ENCODE data around the gene MYH10.

MYH10 gene

GRCh38 chr17:8631554-8631877, 991 bp upstream of the MYH10 start (continued):
- TF ChIP-seq EGR2 (tag by site-specific recombination; IDR thresholded peaks at IDR 0.05; ENCODE audit: low read depth): no peak
- TF ChIP-seq ZNF837 (tag by site-specific recombination; IDR thresholded peaks at IDR 0.05): no peak
- TF ChIP-seq SP3 (tag by site-specific recombination; IDR thresholded peaks at IDR 0.05): no peak
- TF ChIP-seq ZNF843 (tag by site-specific recombination; IDR thresholded peaks at IDR 0.05): no peak
- TF ChIP-seq ZNF266 (tag by site-specific recombination; IDR thresholded peaks at IDR 0.05; ENCODE audit: low read depth): no peak
- TF ChIP-seq KLF1 (tag by site-specific recombination; IDR thresholded peaks at IDR 0.05): no peak
- TF ChIP-seq ZBTB48 (tag by site-specific recombination; IDR thresholded peaks at IDR 0.05): no peak; the same call in 1 of the 2 replicates
- TF ChIP-seq TSHZ1 (tag by site-specific recombination; IDR thresholded peaks at IDR 0.05; ENCODE audit: borderline replicate concordance): no peak
- no peak for TF ChIP-seq ZNF280D (tag by site-specific recombination; IDR thresholded peaks at IDR 0.05)
- TF ChIP-seq ZNF391 (tag by site-specific recombination; IDR thresholded peaks at IDR 0.05; ENCODE audit: borderline replicate concordance, low read depth): no peak
- no peak for TF ChIP-seq ZNF549 (tag by site-specific recombination; IDR thresholded peaks at IDR 0.05)
- TF ChIP-seq ZBTB21 (tag by site-specific recombination; IDR thresholded peaks at IDR 0.05): no peak
- TF ChIP-seq ZNF24 (tag by site-specific recombination; IDR thresholded peaks at IDR 0.05): peak; percentile 100
- TF ChIP-seq KLF17 (tag by site-specific recombination; IDR thresholded peaks at IDR 0.05): 0 out of 2 replicates have a peak, but pooled peaks have one; percentile 11
- no peak for TF ChIP-seq ZNF777 (tag by site-specific recombination; IDR thresholded peaks at IDR 0.05; ENCODE audit: borderline replicate concordance)
- TF ChIP-seq ZNF184 (tag by site-specific recombination; IDR thresholded peaks at IDR 0.05): no peak
- TF ChIP-seq ZNF133 (tag by site-specific recombination; IDR thresholded peaks at IDR 0.05): no peak
- no peak for TF ChIP-seq ZNF211 (tag by site-specific recombination; IDR thresholded peaks at IDR 0.05; ENCODE audit: low read depth)
- TF ChIP-seq BCL11B (tag by site-specific recombination; IDR thresholded peaks at IDR 0.05; ENCODE audit: low read depth): no peak
- TF ChIP-seq RBAK (tag by site-specific recombination; IDR thresholded peaks at IDR 0.05): no peak
- TF ChIP-seq ZFHX2 (tag by site-specific recombination; conservative IDR thresholded peaks at IDR 0.05): no peak
- no peak for TF ChIP-seq GLIS2 (tag by site-specific recombination; IDR thresholded peaks at IDR 0.05)
- TF ChIP-seq ZNF785 (tag by site-specific recombination; IDR thresholded peaks at IDR 0.05): no peak
- no peak for TF ChIP-seq ZNF585B (tag by site-specific recombination; IDR thresholded peaks at IDR 0.05)
- no peak; the same call in 1 of the 2 replicates for TF ChIP-seq ZNF501 (tag by site-specific recombination; IDR thresholded peaks at IDR 0.05)
- TF ChIP-seq ZNF48 (tag by site-specific recombination; IDR thresholded peaks at IDR 0.05): no peak
- no peak for TF ChIP-seq ZNF274 (IDR thresholded peaks at IDR 0.05; ENCODE audit: low read length)
- no peak for TF ChIP-seq ZNF274 (tag by site-specific recombination; IDR thresholded peaks at IDR 0.05; ENCODE audit: borderline replicate concordance)
- no peak for TF ChIP-seq ZNF311 (tag by site-specific recombination; IDR thresholded peaks at IDR 0.05; ENCODE audit: borderline replicate concordance)
- no peak for TF ChIP-seq ZNF621 (tag by site-specific recombination; IDR thresholded peaks at IDR 0.05)
- TF ChIP-seq OSR2 (tag by site-specific recombination; IDR thresholded peaks at IDR 0.05): no peak
- TF ChIP-seq ZNF530 (tag by site-specific recombination; IDR thresholded peaks at IDR 0.05; ENCODE audit: low read depth): no peak
- no peak for TF ChIP-seq ZNF148 (tag by site-specific recombination; IDR thresholded peaks at IDR 0.05; ENCODE audit: borderline replicate concordance)
- no peak for TF ChIP-seq SCRT1 (tag by site-specific recombination; IDR thresholded peaks at IDR 0.05; ENCODE audit: borderline replicate concordance)
